GM23338 (cell line): ENCODE measurements around the gene USP43. TPM values are rescaled to one million over a fixed set of nuclear protein-coding genes. Genes with fewer than 3 reads are reported as not detected.

Source experiments
- ATAC-seq: fragments of 200-7000 bp; cut with Tn5 transposase; 3 replicates; pipeline ENCODE4 v1.9.1; 2020
- DNase-seq: peaks from one replicate; pipeline ENCODE4 v3.0.0-alpha.2; 2015; ENCODE audit warnings: low spot score
- H2AFZ ChIP-seq: fragments of 200-600 bp; sonication (generic); 2 replicates; pipeline ENCODE4 v1.8.0; 2016; ENCODE audit warnings: antibody characterized with exemption, mild to moderate bottlenecking, moderate library complexity
- H3F3A ChIP-seq: fragments of 200-600 bp; sonication (generic); replicated peaks from 2 replicates; pipeline ENCODE4 v1.8.0; 2017; ENCODE audit warnings: antibody characterized with exemption, mixed run types, low read depth
- H3K27ac ChIP-seq: fragments of 200-600 bp; sonication (generic); 2 replicates; pipeline ENCODE4 v1.6.1; 2016; ENCODE audit warnings: low read depth
- H3K27me3 ChIP-seq: fragments of 200-600 bp; sonication (generic); 2 replicates; pipeline ENCODE4 v1.8.0; 2016; ENCODE audit warnings: mild to moderate bottlenecking, mixed run types, moderate library complexity; ENCODE audit not compliant: insufficient read depth
- H3K36me3 ChIP-seq: fragments of 200-600 bp; sonication (generic); 2 replicates; pipeline ENCODE4 v1.8.0; 2016; ENCODE audit warnings: mild to moderate bottlenecking; ENCODE audit not compliant: insufficient read depth
- H3K4me1 ChIP-seq: fragments of 200-600 bp; sonication (generic); 2 replicates; pipeline ENCODE4 v1.8.0; 2016; ENCODE audit warnings: mild to moderate bottlenecking, moderate library complexity; ENCODE audit not compliant: insufficient read depth
- H3K4me2 ChIP-seq: fragments of 200-600 bp; sonication (generic); 2 replicates; pipeline ENCODE4 v1.7.1; 2017; ENCODE audit warnings: mixed run types
- H3K4me3 ChIP-seq: fragments of 200-600 bp; sonication (generic); 2 replicates; pipeline ENCODE4 v1.6.1; 2016; ENCODE audit warnings: mixed run types
- H3K79me2 ChIP-seq: fragments of 200-600 bp; sonication (generic); replicated peaks from 2 replicates; pipeline ENCODE4 v1.8.0; 2017; ENCODE audit warnings: mild to moderate bottlenecking; ENCODE audit not compliant: insufficient read depth
- H3K9me2 ChIP-seq: fragments of 200-600 bp; sonication (generic); 2 replicates; pipeline ENCODE4 v1.8.0; 2017; ENCODE audit not compliant: insufficient read depth
- H4K20me1 ChIP-seq: fragments of 200-600 bp; sonication (generic); replicated peaks from 2 replicates; pipeline ENCODE4 v1.8.0; 2017; ENCODE audit warnings: mild to moderate bottlenecking; ENCODE audit not compliant: insufficient read depth
- H3K27ac Mint-ChIP-seq: 2 replicates; pipeline ENCODE4 v1.8.0; 2020; ENCODE audit warnings: inconsistent platforms, mild to moderate bottlenecking, moderate library complexity, mixed read lengths
- H3K27me3 Mint-ChIP-seq: 3 replicates; pipeline ENCODE4 v1.8.0; 2022; ENCODE audit warnings: low read depth, mild to moderate bottlenecking, moderate library complexity, mixed read lengths, inconsistent platforms; ENCODE audit not compliant: insufficient read depth, poor library complexity
- H3K36me3 Mint-ChIP-seq: 3 replicates; pipeline ENCODE4 v1.8.0; 2021; ENCODE audit warnings: low read depth, mild to moderate bottlenecking, inconsistent platforms, moderate library complexity, mixed read lengths
- H3K4me1 Mint-ChIP-seq: 3 replicates; pipeline ENCODE4 v1.8.0; 2020; ENCODE audit warnings: mild to moderate bottlenecking, inconsistent platforms, mixed read lengths
- H3K4me3 Mint-ChIP-seq: 3 replicates; pipeline ENCODE4 v1.8.0; 2021; ENCODE audit warnings: moderate library complexity, mild to moderate bottlenecking, inconsistent platforms, mixed read lengths
- H3K9me3 Mint-ChIP-seq: 3 replicates; pipeline ENCODE4 v1.8.0; 2020; ENCODE audit warnings: moderate library complexity, mild to moderate bottlenecking, inconsistent platforms, mixed read lengths
- CREB1 ChIP-seq: fragments of 250-450 bp; sonication (Bioruptor Pico); IDR thresholded peaks from 2 replicates; pipeline ENCODE4 v1.5.0; 2020; ENCODE audit warnings: low read depth, mild to moderate bottlenecking, moderate library complexity
- CTCF ChIP-seq, 2 experiments: fragments of 200-600 bp in 1 of 2; sonication (generic) in 1 of 2; conservative IDR thresholded peaks; 2 replicates each; pipeline versions ENCODE4 v1.5.1 to v1.6.1; 2016 to 2017; ENCODE audit warnings: antibody characterized with exemption in 2 of 2, low read depth in 2 of 2, mild to moderate bottlenecking in 2 of 2, moderate library complexity in 1 of 2
- EZH2 ChIP-seq: fragments of 200-600 bp; sonication (generic); IDR thresholded peaks from one replicate; pipeline ENCODE4 v1.8.0; 2017; ENCODE audit warnings: antibody characterized with exemption, mild to moderate bottlenecking, low read depth; ENCODE audit not compliant: unreplicated experiment
- EZH2phosphoT487 ChIP-seq: fragments of 200-600 bp; sonication (generic); IDR thresholded peaks from one replicate; pipeline ENCODE4 v1.8.1; 2018; ENCODE audit warnings: antibody characterized with exemption; ENCODE audit not compliant: unreplicated experiment
- JUNB ChIP-seq: IDR thresholded peaks from one replicate; pipeline ENCODE4 v1.6.1; 2016; ENCODE audit warnings: antibody characterized with exemption; ENCODE audit not compliant: unreplicated experiment
- NANOG ChIP-seq: IDR thresholded peaks from 2 replicates; pipeline ENCODE4 v1.6.1; 2016; ENCODE audit warnings: antibody characterized with exemption, borderline replicate concordance
- POLR2AphosphoS5 ChIP-seq: IDR thresholded peaks from 2 replicates; pipeline ENCODE4 v1.6.1; 2016; ENCODE audit warnings: antibody characterized with exemption, low read depth
- REST ChIP-seq: IDR thresholded peaks from one replicate; pipeline ENCODE4 v1.6.1; 2018; ENCODE audit warnings: antibody characterized with exemption; ENCODE audit not compliant: unreplicated experiment
- STAT1 ChIP-seq: IDR thresholded peaks from one replicate; pipeline ENCODE4 v1.6.1; 2016; ENCODE audit warnings: antibody characterized with exemption; ENCODE audit not compliant: unreplicated experiment
- ZNF114 ChIP-seq: fragments of 250-450 bp; sonication (Bioruptor Pico); IDR thresholded peaks from 2 replicates; pipeline ENCODE4 v1.5.0; 2020; ENCODE audit warnings: mild to moderate bottlenecking, moderate library complexity
- ZNF331 ChIP-seq: fragments of 250-450 bp; sonication (Bioruptor Pico); IDR thresholded peaks from 2 replicates; pipeline ENCODE4 v1.5.0; 2020; ENCODE audit warnings: low read depth, mild to moderate bottlenecking, moderate library complexity
- polyA plus RNA-seq: library from polyadenylated mRNA; unstranded; fragments of >200 nt; fragmentation: Nextera tagmentation; extraction: Ambion mirVana; gene quantifications from 2 replicates; pipeline ENCODE4 v1.2.1, GENCODE V29; 2016
- total RNA-seq: library from RNA; depleted of rRNA; stranded (reverse); fragments of >200 nt; shearing (Covaris generic); gene quantifications from 2 replicates; pipeline ENCODE4 v1.2.3, GENCODE V29; 2014
- TF ChIP-seq, protein P1 (sequence below): fragments of 250-450 bp; sonication (Bioruptor Pico); IDR thresholded peaks from 2 replicates; pipeline ENCODE4 v1.5.0; 2020; ENCODE audit warnings: mild to moderate bottlenecking, moderate library complexity
- TF ChIP-seq, protein P2 (sequence below): IDR thresholded peaks from 2 replicates; pipeline ENCODE4 v1.6.1; 2016; ENCODE audit warnings: antibody characterized with exemption

The USP43 gene
- total and polyA plus RNA-seq, 2 experiments from 2014 or later, result 5.7 to 12.5 TPM

- Mint-ChIP-seq H3K9me3 (no peaks in the 10 kb centered on the region; the same call in 2 of the 3 replicates), H3K36me3 (peaks cover 11% of the 10 kb centered on the region), H3K27me3 (peaks cover 9% of the 10 kb centered on the region), H3K4me1 (no peaks in the 10 kb centered on the region), H3K4me3 (no peak overlapping the region), H3K27ac (no peak overlapping the region)
- no peak overlapping the region for H3K27ac ChIP-seq
- no peaks in the 10 kb centered on the region for H3K4me1 ChIP-seq
- no peak for DNase-seq
- no peaks in the 10 kb centered on the region for H3K79me2 ChIP-seq
- no peak overlapping the region for H3K4me2 ChIP-seq
- no peak overlapping the region for H3K4me3 ChIP-seq
- no peaks in the 10 kb centered on the region for H3K9me2 ChIP-seq
- ATAC-seq, result no peak
- H3K36me3 ChIP-seq, result 0 out of 2 replicates have a peak, but pooled peaks cover 3% of the 10 kb centered on the region
- H4K20me1 ChIP-seq, result 0 out of 2 replicates have a peak, but pooled peaks cover 4% of the 10 kb centered on the region
- H3F3A ChIP-seq, result no peaks in the 10 kb centered on the region
- H2AFZ ChIP-seq, result no peak overlapping the region
- no peaks in the 10 kb centered on the region for H3K27me3 ChIP-seq
- TF ChIP-seq ZNF114 (CRISPR knock-in tag) (no peak), POLR2AphosphoS5 (no peak), NANOG (no peak), CTCF (conservative IDR thresholded peaks at IDR 0.05; ENCODE audit: low read depth in 2 of 2) (no peak), EZH2 (no peak), JUNB (no peak), STAT1 (no peak), ZNF331 (CRISPR knock-in tag) (no peak), REST (no peak), CREB1 (CRISPR knock-in tag) (no peak), EZH2phosphoT487 (no peak)
- TF ChIP-seq, protein P1, sequence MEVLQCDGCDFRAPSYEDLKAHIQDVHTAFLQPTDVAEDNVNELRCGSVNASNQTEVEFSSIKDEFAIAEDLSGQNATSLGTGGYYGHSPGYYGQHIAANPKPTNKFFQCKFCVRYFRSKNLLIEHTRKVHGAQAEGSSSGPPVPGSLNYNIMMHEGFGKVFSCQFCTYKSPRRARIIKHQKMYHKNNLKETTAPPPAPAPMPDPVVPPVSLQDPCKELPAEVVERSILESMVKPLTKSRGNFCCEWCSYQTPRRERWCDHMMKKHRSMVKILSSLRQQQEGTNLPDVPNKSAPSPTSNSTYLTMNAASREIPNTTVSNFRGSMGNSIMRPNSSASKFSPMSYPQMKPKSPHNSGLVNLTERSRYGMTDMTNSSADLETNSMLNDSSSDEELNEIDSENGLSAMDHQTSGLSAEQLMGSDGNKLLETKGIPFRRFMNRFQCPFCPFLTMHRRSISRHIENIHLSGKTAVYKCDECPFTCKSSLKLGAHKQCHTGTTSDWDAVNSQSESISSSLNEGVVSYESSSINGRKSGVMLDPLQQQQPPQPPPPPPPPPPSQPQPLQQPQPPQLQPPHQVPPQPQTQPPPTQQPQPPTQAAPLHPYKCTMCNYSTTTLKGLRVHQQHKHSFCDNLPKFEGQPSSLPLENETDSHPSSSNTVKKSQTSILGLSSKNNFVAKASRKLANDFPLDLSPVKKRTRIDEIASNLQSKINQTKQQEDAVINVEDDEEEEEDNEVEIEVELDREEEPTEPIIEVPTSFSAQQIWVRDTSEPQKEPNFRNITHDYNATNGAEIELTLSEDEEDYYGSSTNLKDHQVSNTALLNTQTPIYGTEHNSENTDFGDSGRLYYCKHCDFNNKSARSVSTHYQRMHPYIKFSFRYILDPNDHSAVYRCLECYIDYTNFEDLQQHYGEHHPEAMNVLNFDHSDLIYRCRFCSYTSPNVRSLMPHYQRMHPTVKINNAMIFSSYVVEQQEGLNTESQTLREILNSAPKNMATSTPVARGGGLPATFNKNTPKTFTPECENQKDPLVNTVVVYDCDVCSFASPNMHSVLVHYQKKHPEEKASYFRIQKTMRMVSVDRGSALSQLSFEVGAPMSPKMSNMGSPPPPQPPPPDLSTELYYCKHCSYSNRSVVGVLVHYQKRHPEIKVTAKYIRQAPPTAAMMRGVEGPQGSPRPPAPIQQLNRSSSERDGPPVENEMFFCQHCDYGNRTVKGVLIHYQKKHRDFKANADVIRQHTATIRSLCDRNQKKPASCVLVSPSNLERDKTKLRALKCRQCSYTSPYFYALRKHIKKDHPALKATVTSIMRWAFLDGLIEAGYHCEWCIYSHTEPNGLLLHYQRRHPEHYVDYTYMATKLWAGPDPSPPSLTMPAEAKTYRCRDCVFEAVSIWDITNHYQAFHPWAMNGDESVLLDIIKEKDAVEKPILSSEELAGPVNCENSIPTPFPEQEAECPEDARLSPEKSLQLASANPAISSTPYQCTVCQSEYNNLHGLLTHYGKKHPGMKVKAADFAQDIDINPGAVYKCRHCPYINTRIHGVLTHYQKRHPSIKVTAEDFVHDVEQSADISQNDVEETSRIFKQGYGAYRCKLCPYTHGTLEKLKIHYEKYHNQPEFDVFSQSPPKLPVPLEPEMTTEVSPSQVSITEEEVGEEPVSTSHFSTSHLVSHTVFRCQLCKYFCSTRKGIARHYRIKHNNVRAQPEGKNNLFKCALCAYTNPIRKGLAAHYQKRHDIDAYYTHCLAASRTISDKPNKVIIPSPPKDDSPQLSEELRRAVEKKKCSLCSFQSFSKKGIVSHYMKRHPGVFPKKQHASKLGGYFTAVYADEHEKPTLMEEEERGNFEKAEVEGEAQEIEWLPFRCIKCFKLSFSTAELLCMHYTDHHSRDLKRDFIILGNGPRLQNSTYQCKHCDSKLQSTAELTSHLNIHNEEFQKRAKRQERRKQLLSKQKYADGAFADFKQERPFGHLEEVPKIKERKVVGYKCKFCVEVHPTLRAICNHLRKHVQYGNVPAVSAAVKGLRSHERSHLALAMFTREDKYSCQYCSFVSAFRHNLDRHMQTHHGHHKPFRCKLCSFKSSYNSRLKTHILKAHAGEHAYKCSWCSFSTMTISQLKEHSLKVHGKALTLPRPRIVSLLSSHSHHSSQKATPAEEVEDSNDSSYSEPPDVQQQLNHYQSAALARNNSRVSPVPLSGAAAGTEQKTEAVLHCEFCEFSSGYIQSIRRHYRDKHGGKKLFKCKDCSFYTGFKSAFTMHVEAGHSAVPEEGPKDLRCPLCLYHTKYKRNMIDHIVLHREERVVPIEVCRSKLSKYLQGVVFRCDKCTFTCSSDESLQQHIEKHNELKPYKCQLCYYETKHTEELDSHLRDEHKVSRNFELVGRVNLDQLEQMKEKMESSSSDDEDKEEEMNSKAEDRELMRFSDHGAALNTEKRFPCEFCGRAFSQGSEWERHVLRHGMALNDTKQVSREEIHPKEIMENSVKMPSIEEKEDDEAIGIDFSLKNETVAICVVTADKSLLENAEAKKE (CRISPR knock-in tag), result no peak
- TF ChIP-seq, protein P2, sequence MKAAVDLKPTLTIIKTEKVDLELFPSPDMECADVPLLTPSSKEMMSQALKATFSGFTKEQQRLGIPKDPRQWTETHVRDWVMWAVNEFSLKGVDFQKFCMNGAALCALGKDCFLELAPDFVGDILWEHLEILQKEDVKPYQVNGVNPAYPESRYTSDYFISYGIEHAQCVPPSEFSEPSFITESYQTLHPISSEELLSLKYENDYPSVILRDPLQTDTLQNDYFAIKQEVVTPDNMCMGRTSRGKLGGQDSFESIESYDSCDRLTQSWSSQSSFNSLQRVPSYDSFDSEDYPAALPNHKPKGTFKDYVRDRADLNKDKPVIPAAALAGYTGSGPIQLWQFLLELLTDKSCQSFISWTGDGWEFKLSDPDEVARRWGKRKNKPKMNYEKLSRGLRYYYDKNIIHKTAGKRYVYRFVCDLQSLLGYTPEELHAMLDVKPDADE, result no peak
Observed at GRCh38 chr17:9702914-9703780, 57.8 kb downstream of the USP43 start.
